Breast epithelium (tissue), 3 donors: Measurements from ENCODE around the gene GLE1.

Experiments
- POLR2A ChIP-seq: fragments of 450-650 bp; IDR thresholded peaks from one replicate; pipeline ENCODE4 v1.6.1; 2016; ENCODE audit warnings: antibody characterized with exemption, mild to moderate bottlenecking, moderate library complexity
- TF ChIP-seq, protein P1 (sequence below), 3 donors: fragments of 450-650 bp; IDR thresholded peaks; one replicate each; pipeline ENCODE4 v1.5.1; 2016 to 2017; ENCODE audit warnings: antibody characterized with exemption in 3 of 3, mild to moderate bottlenecking in 3 of 3, moderate library complexity in 3 of 3

DNA sequence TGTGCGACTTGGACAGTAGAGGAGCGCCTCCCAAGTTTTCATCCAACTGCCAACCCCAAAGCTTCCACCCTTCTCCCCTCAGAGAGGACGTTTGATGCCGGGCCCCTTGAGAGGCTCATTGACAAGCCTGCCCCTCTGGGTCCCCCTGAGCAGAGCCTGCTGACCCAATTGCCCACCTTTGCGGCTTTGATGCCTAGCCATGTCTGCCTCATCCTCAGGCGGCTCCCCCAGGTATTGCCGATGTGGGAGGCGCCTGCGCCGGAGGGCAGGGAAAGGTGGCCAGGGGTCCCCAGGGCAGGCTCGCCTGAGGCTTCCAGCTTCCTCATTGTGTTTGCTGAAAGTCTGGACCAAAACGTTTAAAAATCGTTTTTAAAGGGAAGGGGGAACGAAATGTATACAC lies 47.3 kb upstream of the GLE1 start:
- TF ChIP-seq, protein P1, sequence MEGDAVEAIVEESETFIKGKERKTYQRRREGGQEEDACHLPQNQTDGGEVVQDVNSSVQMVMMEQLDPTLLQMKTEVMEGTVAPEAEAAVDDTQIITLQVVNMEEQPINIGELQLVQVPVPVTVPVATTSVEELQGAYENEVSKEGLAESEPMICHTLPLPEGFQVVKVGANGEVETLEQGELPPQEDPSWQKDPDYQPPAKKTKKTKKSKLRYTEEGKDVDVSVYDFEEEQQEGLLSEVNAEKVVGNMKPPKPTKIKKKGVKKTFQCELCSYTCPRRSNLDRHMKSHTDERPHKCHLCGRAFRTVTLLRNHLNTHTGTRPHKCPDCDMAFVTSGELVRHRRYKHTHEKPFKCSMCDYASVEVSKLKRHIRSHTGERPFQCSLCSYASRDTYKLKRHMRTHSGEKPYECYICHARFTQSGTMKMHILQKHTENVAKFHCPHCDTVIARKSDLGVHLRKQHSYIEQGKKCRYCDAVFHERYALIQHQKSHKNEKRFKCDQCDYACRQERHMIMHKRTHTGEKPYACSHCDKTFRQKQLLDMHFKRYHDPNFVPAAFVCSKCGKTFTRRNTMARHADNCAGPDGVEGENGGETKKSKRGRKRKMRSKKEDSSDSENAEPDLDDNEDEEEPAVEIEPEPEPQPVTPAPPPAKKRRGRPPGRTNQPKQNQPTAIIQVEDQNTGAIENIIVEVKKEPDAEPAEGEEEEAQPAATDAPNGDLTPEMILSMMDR (IDR thresholded peaks at IDR 0.05), result no peak
- no peak for TF ChIP-seq POLR2A
